Ovary (tissue), 9 donors: ENCODE data around the gene BNC2. TPM values are rescaled to one million over a fixed set of nuclear protein-coding genes. Genes with fewer than 3 reads are reported as not detected.

Experiments used
- DNase-seq, 5 donors: peaks; one replicate each; pipeline ENCODE4 v3.0.0-alpha.2; 2019 to 2020
- H3K27ac ChIP-seq, 2 donors: fragments of 200-600 bp; one replicate each; pipeline versions ENCODE4 v1.5.1 to v1.8.0; 2019 to 2022
- H3K27me3 ChIP-seq: fragments of 200-600 bp; one replicate; pipeline ENCODE4 v1.8.0; 2022
- H3K36me3 ChIP-seq: fragments of 200-600 bp; sonication (generic); one replicate; pipeline ENCODE4 v1.5.1; 2019
- H3K4me1 ChIP-seq: one replicate; pipeline ENCODE4 v1.8.1; 2013; ENCODE audit warnings: mild to moderate bottlenecking, moderate library complexity; ENCODE audit not compliant: insufficient read depth
- H3K4me3 ChIP-seq: fragments of 200-600 bp; sonication (generic); one replicate; pipeline ENCODE4 v1.5.1; 2017
- H3K9me3 ChIP-seq, 2 donors: fragments of 200-600 bp in 1 of 2; sonication (generic) in 1 of 2; one replicate each; pipeline versions ENCODE4 v1.5.1 to v1.8.1; 2013 to 2019; ENCODE audit warnings: mild to moderate bottlenecking in 1 of 2, moderate library complexity in 1 of 2
- CTCF ChIP-seq, 3 donors: fragments of 450-650 bp in 2 of 3; fragments of 200-600 bp in 1 of 3; IDR thresholded peaks; one replicate each; pipeline versions ENCODE4 v1.5.1 to v1.8.0; 2016 to 2022; ENCODE audit warnings: antibody characterized with exemption in 3 of 3, mild to moderate bottlenecking in 1 of 3
- EP300 ChIP-seq: sonication (generic); formaldehyde crosslinking; IDR thresholded peaks from one replicate; pipeline ENCODE4 v1.6.1; 2017; ENCODE audit warnings: antibody characterized with exemption
- POLR2A ChIP-seq: fragments of 450-650 bp; IDR thresholded peaks from one replicate; pipeline ENCODE4 v1.6.1; 2017; ENCODE audit warnings: antibody characterized with exemption, mild to moderate bottlenecking, moderate library complexity
- WGBS, 3 donors: extraction: QIAGEN DNeasy Blood & Tissue Kit in 1 of 3; methylation state at CpG; one replicate each; pipeline versions ENCODE4 v1.1.5 to v1.1.7; 2013 to 2017; 5-methylcytosine and 5-hydroxymethylcytosine counted together
- intact Hi-C, 4 donors: fragments of 100-400 bp; cut with DNase I; formaldehyde crosslinking; loops; one replicate each; pipeline versions ENCODE4 v1.11.0 to v1.15.1; 2022 to 2023
- polyA plus RNA-seq, 2 donors: library from polyadenylated mRNA; stranded (reverse); fragments of 200-250 nt in 1 of 2; fragments of 350-450 nt in 1 of 2; fragmentation: Illumina TruSeq in 1 of 2; extraction: RNeasy Lipid Tissue Mini Kit (QIAGEN cat#74804) in 1 of 2; gene quantifications; one replicate each; pipeline ENCODE4 v1.2.3, GENCODE V29; 2013 to 2014
- total RNA-seq, 7 donors: library from RNA; depleted of rRNA in 2 of 7; stranded (reverse); fragments of >200 nt in 2 of 7; fragmentation: NEBNext Ultra II Directional in 3 of 7; extraction: Animal tissue kit (Norgen Biotek cat#: 25700) in 3 of 7; gene quantifications; one replicate each; pipeline versions ENCODE4 v1.1.0 to v1.2.4, GENCODE V29; 2016 to 2023
- donor health status: DM: no; HTN: no; CAD: no; lungs with moderate emphysema.
- donor health status: DM: no; HTN: no; CAD: no.
- donor health status: Bipolar disorder and iron deficiency.
- donor health status: DM: yes; HTN: yes; CAD: no.
- donor health status: DM: no; HTN: no; CAD: no.
- donor health status: DM: yes; HTN: yes; CAD: no.

The BNC2 gene
- total and polyA plus RNA-seq, 9 donors, result 17.2 to 232 (median 197) TPM

- H3K27ac ChIP-seq, result no peak overlapping the region
- H3K36me3 ChIP-seq, result no peaks in the 10 kb centered on the region
- H3K9me3 ChIP-seq, result no peaks in the 10 kb centered on the region
- no peak overlapping the region for H3K4me3 ChIP-seq
- 92 to 95% (median 95%) methylated on average over 2 of the region's 2 CpGs for WGBS, 3 donors
- TF ChIP-seq CTCF (IDR thresholded peaks at IDR 0.05), result no peak
- TF ChIP-seq POLR2A, result no peak
- TF ChIP-seq EP300, result no peak
- intact Hi-C loops, result no loop called here
- H3K27me3 ChIP-seq, result no peaks in the 10 kb centered on the region
- peaks cover under 1% of the 10 kb centered on the region for H3K4me1 ChIP-seq
- no peak for DNase-seq
Measured at GRCh38 chr9:16496908-16497307, 373.6 kb downstream of the BNC2 start.

GRCh38 chr9:16487915-16488314 lies 382.6 kb downstream of the BNC2 start:
- intact Hi-C loops, result no loop called here
- no peaks in the 10 kb centered on the region for H3K36me3 ChIP-seq
- no peak overlapping the region for H3K4me3 ChIP-seq
- TF ChIP-seq EP300 (no peak), POLR2A (no peak), CTCF (IDR thresholded peaks at IDR 0.05) (no peak)
- no peak overlapping the region for H3K27ac ChIP-seq
- no peaks in the 10 kb centered on the region for H3K27me3 ChIP-seq
- no peaks in the 10 kb centered on the region for H3K9me3 ChIP-seq
- no peak for DNase-seq
- WGBS, 3 donors, result 70 to 87% (median 80%) methylated on average over 7 of the region's 7 CpGs
- H3K4me1 ChIP-seq, result peaks cover 13% of the 10 kb centered on the region

GRCh38 chr9:16485575-16486321 lies 384.7 kb downstream of the BNC2 start:
- Histone ChIP-seq H3K36me3 (no peaks in the 10 kb centered on the region), H3K4me3 (no peak overlapping the region), H3K4me1 (peaks cover 9% of the 10 kb centered on the region), H3K27me3 (no peaks in the 10 kb centered on the region), H3K27ac (no peak overlapping the region), H3K9me3 (no peaks in the 10 kb centered on the region)
- WGBS, 3 donors, result 83 to 88% (median 88%) methylated on average over 6 of the region's 6 CpGs
- no peak for DNase-seq
- intact Hi-C loops, result no loop called here
- no peak for TF ChIP-seq EP300
- no peak for TF ChIP-seq CTCF (IDR thresholded peaks at IDR 0.05)
- no peak for TF ChIP-seq POLR2A

- 65 to 69% (median 69%) methylated on average over 3 of the region's 3 CpGs for WGBS, 3 donors
- peaks cover 8% of the 10 kb centered on the region for H3K4me1 ChIP-seq
- DNase-seq, result no peak
Measured at GRCh38 chr9:16485160-16485559, 385.3 kb downstream of the BNC2 start.

More at GRCh38 chr9:16485160-16485559, 385.3 kb downstream of the BNC2 start:
- H3K4me3 ChIP-seq, result no peak overlapping the region
- TF ChIP-seq EP300, result no peak
- TF ChIP-seq POLR2A, result no peak
- no peak for TF ChIP-seq CTCF (IDR thresholded peaks at IDR 0.05)
- intact Hi-C loops, result no loop called here
- no peaks in the 10 kb centered on the region for H3K9me3 ChIP-seq
- H3K27ac ChIP-seq, result no peak overlapping the region
- H3K27me3 ChIP-seq, result no peaks in the 10 kb centered on the region
- H3K36me3 ChIP-seq, result no peaks in the 10 kb centered on the region
